HG03342 (cell line): Measurements from ENCODE around the gene REC8.
"Not testable (repeated sequence)": the region's sequence is repeated elsewhere in the genome, so short reads cannot be mapped to it uniquely, and the experiment has no call there.

Experiments used
- ATAC-seq: cut with Tn5 transposase; IDR thresholded peaks from one replicate; pipeline ENCODE4 v1.9.1; 2021; ENCODE audit warnings: mild to moderate bottlenecking, moderate library complexity; ENCODE audit not compliant: unreplicated experiment

The REC8 gene

GRCh38 chr14:24198814-24199524, 27.1 kb downstream of the REC8 start:
- ATAC-seq: no peak

GRCh38 chr14:24202538-24202937, 30.7 kb downstream of the REC8 start:
- ATAC-seq: not testable (repeated sequence)

GRCh38 chr14:24203249-24203886, 31.5 kb downstream of the REC8 start:
- ATAC-seq: not testable (repeated sequence)

- ATAC-seq: no peak
Measured at GRCh38 chr14:24204163-24205146, 32.6 kb downstream of the REC8 start.

GRCh38 chr14:24206260-24207103, 34.6 kb downstream of the REC8 start:
- no peak for ATAC-seq

- ATAC-seq: no peak
Measured at GRCh38 chr14:24207104-24207551, 35.2 kb downstream of the REC8 start.

GRCh38 chr14:24207625-24208024, 35.7 kb downstream of the REC8 start:
- no peak for ATAC-seq

GRCh38 chr14:24211311-24211710, 39.4 kb downstream of the REC8 start:
- ATAC-seq: no peak

- ATAC-seq: peak; percentile 75
Measured at GRCh38 chr14:24212924-24213865, 41.3 kb downstream of the REC8 start, which contains the start of gene CHMP4A. Gene CHMP4A (minus strand): TSS chr14:24213488. CDS start chr14:24213439, 49 bp downstream.

GRCh38 chr14:24213866-24214662, 42.2 kb downstream of the REC8 start:
- ATAC-seq: no peak

GRCh38 chr14:24215495-24216344, 43.8 kb downstream of the REC8 start, which contains the start of gene MDP1:
Gene MDP1 (minus strand): TSS chr14:24216066. CDS start chr14:24215955, 111 bp downstream.
- ATAC-seq: peak; percentile 61

GRCh38 chr14:24216345-24216699, 44.4 kb downstream of the REC8 start:
- no peak for ATAC-seq

GRCh38 chr14:24216876-24217275, 45.0 kb downstream of the REC8 start:
- ATAC-seq: not testable (repeated sequence)

- ATAC-seq: no peak
Measured at GRCh38 chr14:24219080-24219479, 47.2 kb downstream of the REC8 start.

GRCh38 chr14:24219521-24219920, 47.6 kb downstream of the REC8 start:
- no peak for ATAC-seq

- not testable (repeated sequence) for ATAC-seq
Measured at GRCh38 chr14:24222987-24223386, 51.1 kb downstream of the REC8 start.

- ATAC-seq: no peak
Measured at GRCh38 chr14:24224618-24225071, 52.8 kb downstream of the REC8 start.
